Muscle layer of duodenum (tissue), 2 donors: ENCODE measurements around the gene ARHGAP20.
A peak's percentile ranks its signal among the peaks of the same experiment; 100 is the strongest.

ENCODE experiments used
- H3K27ac ChIP-seq: one replicate; pipeline ENCODE4 v1.7.0; 2013; ENCODE audit warnings: mild to moderate bottlenecking, low read length
- H3K27me3 ChIP-seq: one replicate; pipeline ENCODE4 v1.7.0; 2013; ENCODE audit warnings: low read depth, mild to moderate bottlenecking, control low read depth, low read length
- H3K36me3 ChIP-seq, 2 donors: one replicate each; pipeline ENCODE4 v1.7.0; 2013; ENCODE audit warnings: low read length in 2 of 2, control low read depth in 1 of 2, mild to moderate bottlenecking in 1 of 2; ENCODE audit not compliant: insufficient read depth in 2 of 2, control insufficient read depth in 1 of 2
- H3K4me1 ChIP-seq, 2 donors: one replicate each; pipeline ENCODE4 v1.7.0; 2013; ENCODE audit warnings: low read length in 2 of 2, mild to moderate bottlenecking in 2 of 2, control low read depth in 1 of 2, moderate library complexity in 1 of 2; ENCODE audit not compliant: insufficient read depth in 2 of 2, control insufficient read depth in 1 of 2
- H3K4me3 ChIP-seq, 2 donors: one replicate each; pipeline ENCODE4 v1.7.0; 2013; ENCODE audit warnings: low read length in 2 of 2, low read depth in 1 of 2, mild to moderate bottlenecking in 1 of 2
- H3K9me3 ChIP-seq, 2 donors: one replicate each; pipeline ENCODE4 v1.7.0; 2013; ENCODE audit warnings: low read length in 2 of 2, control low read depth in 1 of 2, mild to moderate bottlenecking in 1 of 2; ENCODE audit not compliant: control insufficient read depth in 1 of 2
- donor health status: healthy.

ARHGAP20 gene

GRCh38 chr11:110711776-110712658, at the start of gene ARHGAP20:
TSS of gene ARHGAP20 (minus strand) at chr11:110712437. CDS start at chr11:110712231, 206 bp downstream.
- peak within 1 kb of the TSS; percentile 45 for H3K27ac ChIP-seq
- H3K9me3 ChIP-seq: no peaks in the 10 kb centered on the region
- H3K36me3 ChIP-seq: no peaks in the 10 kb centered on the region
- peak within 1 kb of the TSS; percentile 71 to 94 for H3K4me3 ChIP-seq
- no peaks in the 10 kb centered on the region for H3K4me1 ChIP-seq
- H3K27me3 ChIP-seq: peaks cover 5% of the 10 kb centered on the region

- no peak overlapping the region for H3K4me3 ChIP-seq
- no peaks in the 10 kb centered on the region for H3K9me3 ChIP-seq
- no peaks in the 10 kb centered on the region for H3K27me3 ChIP-seq
- H3K36me3 ChIP-seq: no peaks in the 10 kb centered on the region
- H3K4me1 ChIP-seq: peaks cover 6 to 24% of the 10 kb centered on the region in 2 donors
- H3K27ac ChIP-seq: no peak overlapping the region
These were observed 49.8 kb upstream of the ARHGAP20 start for GRCh38 chr11:110761991-110762390.

GRCh38 chr11:110761131-110761530, 48.9 kb upstream of the ARHGAP20 start:
- no peaks in the 10 kb centered on the region for H3K36me3 ChIP-seq
- no peaks in the 10 kb centered on the region for H3K9me3 ChIP-seq
- H3K4me3 ChIP-seq: no peak overlapping the region
- no peaks in the 10 kb centered on the region for H3K27me3 ChIP-seq
- H3K27ac ChIP-seq: no peak overlapping the region
- peaks cover 6 to 24% of the 10 kb centered on the region in 2 donors for H3K4me1 ChIP-seq

GRCh38 chr11:110759972-110760381, 47.7 kb upstream of the ARHGAP20 start:
- Histone ChIP-seq H3K36me3 (no peaks in the 10 kb centered on the region), H3K4me3 (no peak overlapping the region), H3K9me3 (no peaks in the 10 kb centered on the region), H3K27ac (no peak overlapping the region), H3K27me3 (no peaks in the 10 kb centered on the region), H3K4me1 (peaks cover 6 to 24% of the 10 kb centered on the region in 2 donors)

- H3K36me3 ChIP-seq: no peaks in the 10 kb centered on the region
- H3K9me3 ChIP-seq: no peaks in the 10 kb centered on the region
- H3K4me1 ChIP-seq: peaks cover 1 to 14% of the 10 kb centered on the region in 2 donors
- H3K27me3 ChIP-seq: no peaks in the 10 kb centered on the region
- no peak overlapping the region for H3K4me3 ChIP-seq
- H3K27ac ChIP-seq: no peak overlapping the region
These were observed 45.9 kb upstream of the ARHGAP20 start for GRCh38 chr11:110757962-110758755.

GRCh38 chr11:110757066-110757465, 44.8 kb upstream of the ARHGAP20 start:
- no peak overlapping the region for H3K27ac ChIP-seq

GRCh38 chr11:110755941-110756340, 43.7 kb upstream of the ARHGAP20 start:
- Histone ChIP-seq H3K9me3 (peaks cover 0 to 5% of the 10 kb centered on the region in 2 donors), H3K4me1 (peaks cover 0 to 6% of the 10 kb centered on the region in 2 donors), H3K4me3 (no peak overlapping the region), H3K27me3 (no peaks in the 10 kb centered on the region), H3K27ac (no peak overlapping the region), H3K36me3 (no peaks in the 10 kb centered on the region)

More at GRCh38 chr11:110757066-110757465, 44.8 kb upstream of the ARHGAP20 start:
- H3K27me3 ChIP-seq: no peaks in the 10 kb centered on the region
- H3K9me3 ChIP-seq: peaks cover 0 to 5% of the 10 kb centered on the region in 2 donors
- H3K4me3 ChIP-seq: no peak overlapping the region
- H3K4me1 ChIP-seq: peaks cover 0 to 6% of the 10 kb centered on the region in 2 donors
- H3K36me3 ChIP-seq: no peaks in the 10 kb centered on the region

GRCh38 chr11:110752890-110753289, 40.7 kb upstream of the ARHGAP20 start:
- H3K4me3 ChIP-seq: no peak overlapping the region
- H3K27me3 ChIP-seq: no peaks in the 10 kb centered on the region
- H3K27ac ChIP-seq: no peak overlapping the region

GRCh38 chr11:110750100-110750499, 37.9 kb upstream of the ARHGAP20 start:
- Histone ChIP-seq H3K9me3 (peaks cover 0 to 5% of the 10 kb centered on the region in 2 donors), H3K4me1 (no peaks in the 10 kb centered on the region), H3K36me3 (no peaks in the 10 kb centered on the region), H3K27ac (no peak overlapping the region), H3K27me3 (no peaks in the 10 kb centered on the region), H3K4me3 (no peak overlapping the region)

More at GRCh38 chr11:110752890-110753289, 40.7 kb upstream of the ARHGAP20 start:
- H3K36me3 ChIP-seq: no peaks in the 10 kb centered on the region
- H3K9me3 ChIP-seq: peaks cover 0 to 5% of the 10 kb centered on the region in 2 donors
- H3K4me1 ChIP-seq: no peaks in the 10 kb centered on the region

- Histone ChIP-seq H3K36me3 (no peaks in the 10 kb centered on the region), H3K4me1 (no peaks in the 10 kb centered on the region), H3K4me3 (no peak overlapping the region), H3K27ac (no peak overlapping the region), H3K27me3 (no peaks in the 10 kb centered on the region), H3K9me3 (no peaks in the 10 kb centered on the region)
These were observed 35.3 kb upstream of the ARHGAP20 start for GRCh38 chr11:110747531-110747930.

GRCh38 chr11:110738641-110739040, 26.4 kb upstream of the ARHGAP20 start:
- H3K9me3 ChIP-seq: no peaks in the 10 kb centered on the region
- no peaks in the 10 kb centered on the region for H3K27me3 ChIP-seq
- H3K27ac ChIP-seq: no peak overlapping the region
- no peaks in the 10 kb centered on the region for H3K36me3 ChIP-seq
- H3K4me1 ChIP-seq: no peaks in the 10 kb centered on the region
- no peak overlapping the region for H3K4me3 ChIP-seq
